ENCODE data around the gene CLEC2L.

DNA sequence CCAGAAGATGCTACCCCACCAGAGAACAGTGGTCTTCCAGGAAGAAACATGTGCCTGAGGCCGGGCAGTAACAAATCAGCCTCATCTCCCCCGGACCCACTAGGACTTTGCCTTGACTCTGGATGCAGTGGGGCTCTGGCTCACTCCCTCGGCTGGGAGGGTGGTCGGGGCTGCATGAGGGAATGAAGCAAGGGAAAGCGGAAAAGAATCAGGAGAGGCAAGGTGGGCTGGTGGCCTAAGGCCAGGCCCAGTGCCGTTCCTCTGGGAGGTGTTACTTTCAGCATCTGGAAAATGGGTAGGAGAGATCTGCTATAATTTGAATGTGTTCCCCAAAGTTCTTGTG lies 51.8 kb downstream of the CLEC2L start:
- TF ChIP-seq POLR2A (IDR thresholded peaks at IDR 0.05; ENCODE audit: low read depth, low read length) (no peak), POLR2AphosphoS5 (IDR thresholded peaks at IDR 0.05; ENCODE audit: low read depth, low read length) (no peak)

Data from GM12892 (cell line).